Mesodermal cell (in vitro differentiated cells): Measurements from ENCODE around the gene STON2.
A peak's percentile ranks its signal among the peaks of the same experiment; 100 is the strongest.
"Not testable (repeated sequence)": the region's sequence is repeated elsewhere in the genome, so short reads cannot be mapped to it uniquely, and the experiment has no call there.

Source experiments
- H3K27ac ChIP-seq: 2 replicates; pipeline ENCODE4 v1.7.0; 2013; ENCODE audit warnings: mild to moderate bottlenecking, low read depth, low read length, moderate library complexity; ENCODE audit not compliant: severe bottlenecking
- H3K36me3 ChIP-seq: 2 replicates; pipeline ENCODE4 v1.7.1; 2013; ENCODE audit warnings: mild to moderate bottlenecking, low read length, moderate library complexity; ENCODE audit not compliant: control insufficient read depth, insufficient read depth
- H3K4me1 ChIP-seq: one replicate; pipeline ENCODE4 v1.7.1; 2013; ENCODE audit warnings: mild to moderate bottlenecking, low read length; ENCODE audit not compliant: insufficient read depth, control insufficient read depth, poor library complexity, severe bottlenecking
- H3K4me3 ChIP-seq: 2 replicates; pipeline ENCODE4 v1.7.0; 2013; ENCODE audit warnings: low read length, control low read depth, mild to moderate bottlenecking; ENCODE audit not compliant: insufficient read depth, poor library complexity, severe bottlenecking; ENCODE audit errors: extremely low read depth
- H3K9me3 ChIP-seq: 2 replicates; pipeline ENCODE4 v1.7.1; 2013; ENCODE audit warnings: mild to moderate bottlenecking, low read length, moderate library complexity; ENCODE audit not compliant: control insufficient read depth
- WGBS, 2 experiments: methylation state at CpG; one replicate each; pipeline ENCODE4 v1.1.5; 2013; ENCODE audit warnings: missing lambda C conversion rate in 2 of 2; ENCODE audit not compliant: insufficient coverage in 2 of 2; 5-methylcytosine and 5-hydroxymethylcytosine counted together

Gene STON2

DNA sequence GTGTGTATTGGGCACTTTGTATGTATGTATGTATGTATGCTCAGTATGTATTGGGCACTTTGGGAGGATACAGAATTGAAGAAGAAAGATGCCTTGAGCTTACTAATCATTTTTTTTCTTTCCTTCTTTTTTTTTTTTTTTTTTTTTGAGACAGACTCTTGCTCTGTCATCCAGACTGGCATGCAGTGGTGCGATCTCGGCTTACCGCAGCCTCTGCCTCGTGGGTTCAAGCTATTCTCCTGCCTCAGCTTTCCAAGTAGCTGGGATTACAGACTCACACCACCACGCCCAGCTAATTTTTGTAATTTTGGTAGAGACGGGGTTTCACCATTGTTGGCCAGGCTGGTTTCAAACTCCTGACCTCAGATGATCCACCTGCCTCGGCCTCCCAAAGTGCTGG lies 176.3 kb downstream of the STON2 start:
- WGBS, 2 experiments: 86 to 95% methylated on average over 7 of the region's 7 CpGs
- not testable (repeated sequence) for H3K9me3 ChIP-seq, H3K36me3 ChIP-seq, H3K4me1 ChIP-seq, H3K4me3 ChIP-seq, H3K27ac ChIP-seq

DNA sequence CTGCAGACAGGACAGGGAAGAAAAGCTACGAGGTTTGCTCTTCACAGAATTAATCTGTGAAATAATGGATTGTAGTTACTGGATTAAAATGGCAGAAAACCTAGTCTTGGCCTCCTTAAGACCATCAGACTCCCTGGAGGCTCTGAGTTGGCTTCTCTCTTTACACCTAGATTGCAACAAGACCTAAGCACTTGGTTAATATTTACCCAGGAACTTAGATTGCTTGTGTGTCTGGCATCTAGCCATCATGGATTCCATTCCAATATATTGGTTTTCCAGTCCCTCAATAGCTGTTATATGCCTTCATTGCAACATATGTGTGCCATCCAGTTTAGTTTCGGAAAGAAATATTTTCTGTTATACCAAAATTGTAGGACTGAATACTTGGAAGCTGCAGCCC lies 177.4 kb downstream of the STON2 start:
- no peaks in the 10 kb centered on the region for H3K36me3 ChIP-seq
- 100% methylated on average over 1 of the region's 2 CpGs; no CpG with 5 or more reads in 1 of the 2 experiments for WGBS, 2 experiments
- no peaks in the 10 kb centered on the region for H3K9me3 ChIP-seq
- peaks cover 11% of the 10 kb centered on the region for H3K4me1 ChIP-seq
- H3K4me3 ChIP-seq: no peak overlapping the region
- no peak overlapping the region for H3K27ac ChIP-seq

GRCh38 chr14:81222126-81222525 lies 178.0 kb downstream of the STON2 start:
- 81 to 87% methylated on average over 3 of the region's 5 CpGs for WGBS, 2 experiments
- H3K27ac ChIP-seq: peak overlapping the region; percentile 100
- peak overlapping the region; percentile 91 for H3K4me3 ChIP-seq
- no peaks in the 10 kb centered on the region for H3K9me3 ChIP-seq
- no peaks in the 10 kb centered on the region for H3K36me3 ChIP-seq
- peaks cover 11% of the 10 kb centered on the region for H3K4me1 ChIP-seq

DNA sequence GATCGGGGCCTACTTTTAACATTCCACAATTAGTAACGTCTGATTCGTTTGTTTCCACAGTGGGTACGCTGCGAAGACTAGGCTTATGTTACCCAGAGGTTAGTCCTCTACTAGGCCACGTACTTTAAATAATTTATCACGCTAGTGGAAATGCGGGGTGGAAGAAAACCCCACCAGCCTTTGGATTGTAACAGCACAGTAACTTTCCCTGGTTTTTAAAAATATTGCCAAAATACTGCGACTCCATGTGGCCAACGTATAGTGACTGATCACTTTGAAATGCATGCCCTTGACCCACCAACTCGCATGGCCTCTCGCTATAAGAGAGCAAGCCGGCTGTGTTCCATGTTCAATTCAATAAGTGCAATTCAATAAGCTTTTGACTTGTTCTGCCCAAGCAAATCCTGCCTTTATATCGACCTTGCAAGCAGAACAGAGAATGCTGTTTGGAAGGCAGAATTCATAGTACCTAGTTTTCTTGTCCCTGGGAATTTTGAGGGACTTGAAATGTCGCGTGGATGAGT lies 178.5 kb downstream of the STON2 start:
- H3K9me3 ChIP-seq: no peaks in the 10 kb centered on the region
- peaks cover 11% of the 10 kb centered on the region for H3K4me1 ChIP-seq
- peak overlapping the region; percentile 91 for H3K4me3 ChIP-seq
- 36 to 55% methylated on average over 14 to 15 of the region's 16 CpGs for WGBS, 2 experiments
- no peaks in the 10 kb centered on the region for H3K36me3 ChIP-seq
- H3K27ac ChIP-seq: peak overlapping the region; percentile 100

DNA sequence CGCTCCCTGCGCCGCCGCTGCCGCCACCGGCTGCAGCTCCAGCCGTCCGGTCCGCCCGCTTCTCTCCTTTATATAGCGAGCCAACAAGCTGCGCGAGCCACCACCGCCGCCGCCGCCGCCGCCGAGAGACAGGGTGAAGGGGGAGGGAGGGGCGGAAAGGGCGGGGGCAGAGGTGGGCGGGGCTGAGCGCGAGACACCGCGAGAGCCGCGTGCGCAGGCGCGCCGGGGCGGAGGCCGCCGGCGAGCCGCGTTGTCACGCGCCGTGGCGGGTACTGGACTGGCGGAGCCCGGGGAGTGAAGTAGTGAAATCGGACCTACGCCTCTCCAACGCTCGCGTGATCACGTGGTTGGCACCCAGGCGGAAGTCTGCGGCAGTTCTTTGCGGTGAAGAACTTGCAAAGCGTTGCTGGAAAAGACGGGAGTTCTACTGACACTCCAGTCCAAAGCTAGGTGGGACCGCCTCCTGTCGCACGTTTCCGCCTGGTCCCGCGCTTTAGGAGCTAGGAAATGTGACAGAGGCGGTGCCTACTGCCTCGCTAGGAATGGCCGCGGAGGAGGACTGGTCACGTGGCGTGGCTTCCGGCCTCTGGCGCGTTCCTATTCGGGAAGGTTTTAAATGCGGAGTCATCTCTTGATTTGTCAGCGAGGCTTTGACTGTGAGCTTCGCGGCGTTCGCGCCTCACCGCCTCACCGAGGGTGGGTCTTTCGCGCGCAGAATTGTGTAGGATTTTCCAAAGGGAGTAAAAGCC lies 179.1 kb downstream of the STON2 start, which contains the start of gene GTF2A1:
Gene GTF2A1, minus strand, starts transcription at position 130 of the 749 bp plus-strand sequence. CDS start 441 bp downstream, outside the sequence.
- H3K9me3 ChIP-seq: no peaks in the 10 kb centered on the region
- peaks cover 11% of the 10 kb centered on the region for H3K4me1 ChIP-seq
- 0 to 1% methylated on average over 37 to 63 of the region's 84 CpGs for WGBS, 2 experiments
- peak within 1 kb of the TSS; percentile 91 for H3K4me3 ChIP-seq
- peak within 1 kb of the TSS; percentile 100 for H3K27ac ChIP-seq
- H3K36me3 ChIP-seq: peaks cover 3% of the 10 kb centered on the region

DNA sequence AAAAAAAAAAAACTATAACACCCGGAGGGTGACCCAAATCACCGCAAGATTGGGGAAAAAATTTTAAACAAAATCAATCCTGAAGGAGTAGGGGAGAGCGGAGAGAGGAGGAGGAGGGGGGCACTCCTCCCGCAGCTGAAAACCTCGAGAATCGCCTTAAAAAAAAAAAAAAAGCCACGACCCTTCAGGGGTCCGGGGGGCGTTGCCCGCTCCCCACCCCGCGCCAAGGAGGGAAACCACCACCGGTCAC lies 179.6 kb downstream of the STON2 start:
- WGBS, 2 experiments: 0% methylated on average over 4 to 10 of the region's 13 CpGs
- H3K36me3 ChIP-seq: peaks cover 8% of the 10 kb centered on the region
- no peaks in the 10 kb centered on the region for H3K9me3 ChIP-seq
- peaks cover 11% of the 10 kb centered on the region for H3K4me1 ChIP-seq
- H3K27ac ChIP-seq: peak overlapping the region; percentile 94
- H3K4me3 ChIP-seq: peak overlapping the region; percentile 91

GRCh38 chr14:81219759-81220579 lies 180.2 kb downstream of the STON2 start:
- H3K9me3 ChIP-seq: no peaks in the 10 kb centered on the region
- 0 to 1% methylated on average over 15 to 42 of the region's 84 CpGs for WGBS, 2 experiments
- peak overlapping the region; percentile 94 for H3K27ac ChIP-seq
- H3K36me3 ChIP-seq: peaks cover 13% of the 10 kb centered on the region
- H3K4me3 ChIP-seq: peak overlapping the region; percentile 91
- H3K4me1 ChIP-seq: peaks cover 11% of the 10 kb centered on the region

DNA sequence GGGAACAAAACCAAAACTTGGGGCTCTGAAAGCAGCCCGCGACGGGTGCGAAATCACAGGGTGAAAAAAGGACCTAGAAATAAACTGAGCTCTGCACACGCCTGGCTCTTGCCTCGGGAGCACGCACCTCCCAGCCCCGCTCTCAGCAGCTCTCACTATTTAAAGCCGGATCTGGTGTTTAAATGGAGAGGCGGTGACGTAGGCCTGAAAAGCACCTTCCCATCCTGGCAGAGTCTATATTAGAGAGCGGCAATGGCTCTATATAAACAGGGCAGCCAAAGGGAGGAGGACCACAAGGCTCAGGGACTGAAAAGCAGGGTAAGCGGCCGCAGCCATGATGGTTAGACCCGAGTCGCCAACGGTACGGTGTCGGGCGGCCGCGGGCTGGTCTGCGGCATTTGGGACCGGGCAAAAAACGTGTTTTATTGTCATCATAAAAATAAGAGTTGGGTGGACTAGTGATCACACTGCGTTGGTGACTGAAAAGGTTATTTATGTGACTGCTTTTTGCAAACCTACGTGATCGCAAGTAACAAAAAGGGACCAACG lies 180.8 kb downstream of the STON2 start:
- Histone ChIP-seq H3K36me3 (peaks cover 20% of the 10 kb centered on the region), H3K9me3 (no peaks in the 10 kb centered on the region), H3K4me3 (peak overlapping the region; percentile 85), H3K4me1 (peaks cover 11% of the 10 kb centered on the region), H3K27ac (peak overlapping the region; percentile 93)
- WGBS, 2 experiments: 0 to 1% methylated on average over 22 to 27 of the region's 29 CpGs

DNA sequence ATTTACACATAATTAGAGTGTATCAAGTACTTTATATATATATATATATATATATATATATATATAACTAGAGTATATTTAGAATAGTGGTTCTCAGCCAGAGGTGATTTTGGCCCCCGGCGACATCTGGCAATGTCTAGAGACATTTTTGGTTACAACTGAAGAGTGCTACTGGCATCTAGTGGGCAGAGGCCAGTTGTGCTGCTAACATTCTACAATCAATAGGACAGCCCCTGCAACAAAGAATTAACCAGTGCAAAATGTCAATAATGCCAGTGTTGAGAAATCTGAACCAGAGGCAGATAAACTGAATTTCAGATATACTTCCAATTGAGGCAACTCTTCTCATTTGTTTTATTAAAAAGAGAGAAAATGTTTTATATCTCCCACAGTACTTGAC lies 188.3 kb downstream of the STON2 start:
- Histone ChIP-seq H3K27ac (no peak overlapping the region), H3K9me3 (no peaks in the 10 kb centered on the region), H3K4me1 (no peaks in the 10 kb centered on the region), H3K4me3 (no peak overlapping the region), H3K36me3 (peaks cover 72% of the 10 kb centered on the region)
- no CpG with 5 or more reads among the region's 2 CpGs for WGBS, 2 experiments
